GM18907 (cell line): ENCODE data around the gene AP3D1.
"Not testable (repeated sequence)": the region's sequence is repeated elsewhere in the genome, so short reads cannot be mapped to it uniquely, and the experiment has no call there.

Experiments used
- ATAC-seq: cut with Tn5 transposase; IDR thresholded peaks from one replicate; pipeline ENCODE4 v1.9.1; 2021; ENCODE audit warnings: mild to moderate bottlenecking, moderate library complexity; ENCODE audit not compliant: unreplicated experiment

The AP3D1 gene

GRCh38 chr19:2151339-2152229 lies at the start of gene AP3D1:
AP3D1 (minus strand) TSS chr19:2151566; CDS start chr19:2151334, 232 bp downstream.
- ATAC-seq = peak; percentile 91

GRCh38 chr19:2200624-2201294 lies 49.4 kb upstream of the AP3D1 start:
- not testable (repeated sequence) for ATAC-seq

- ATAC-seq = no peak
Measured at GRCh38 chr19:2199861-2200623, 48.7 kb upstream of the AP3D1 start.

- no peak for ATAC-seq
Measured at GRCh38 chr19:2199215-2199614, 47.8 kb upstream of the AP3D1 start.

- no peak for ATAC-seq
Measured at GRCh38 chr19:2198317-2198716, 47.0 kb upstream of the AP3D1 start.

- ATAC-seq = no peak
Measured at GRCh38 chr19:2197270-2197669, 45.9 kb upstream of the AP3D1 start.

- ATAC-seq = no peak
Measured at GRCh38 chr19:2195914-2196313, 44.5 kb upstream of the AP3D1 start.

- no peak for ATAC-seq
Measured at GRCh38 chr19:2195361-2195760, 44.0 kb upstream of the AP3D1 start.

- ATAC-seq = no peak
Measured at GRCh38 chr19:2194513-2195078, 43.2 kb upstream of the AP3D1 start.

- ATAC-seq = no peak
Measured at GRCh38 chr19:2193807-2194206, 42.4 kb upstream of the AP3D1 start.

- ATAC-seq = no peak
Measured at GRCh38 chr19:2192862-2193261, 41.5 kb upstream of the AP3D1 start.

GRCh38 chr19:2191456-2192310 lies 40.3 kb upstream of the AP3D1 start:
- no peak for ATAC-seq

- no peak for ATAC-seq
Measured at GRCh38 chr19:2190848-2191455, 39.6 kb upstream of the AP3D1 start.

- no peak for ATAC-seq
Measured at GRCh38 chr19:2189880-2190279, 38.5 kb upstream of the AP3D1 start.

- ATAC-seq = no peak
Measured at GRCh38 chr19:2188708-2189385, 37.5 kb upstream of the AP3D1 start.

- no peak for ATAC-seq
Measured at GRCh38 chr19:2187159-2187558, 35.8 kb upstream of the AP3D1 start.

GRCh38 chr19:2186071-2186846 lies 34.9 kb upstream of the AP3D1 start:
- no peak for ATAC-seq

GRCh38 chr19:2185734-2186070 lies 34.3 kb upstream of the AP3D1 start:
- ATAC-seq = no peak
